Lung (tissue), 12 donors: ENCODE results near the gene TMEM106C. TPM values are rescaled to one million over a fixed set of nuclear protein-coding genes. Genes with fewer than 3 reads are reported as not detected.

Experiments used
- ATAC-seq: fragments of 200-7000 bp; cut with Tn5 transposase; one replicate; pipeline ENCODE4 v1.9.1; 2020; ENCODE audit warnings: moderate number of reproducible peaks; ENCODE audit not compliant: insufficient read depth, low FRiP score
- DNase-seq, 3 donors: peaks; one replicate each; pipeline ENCODE4 v3.0.0-alpha.2; 2013 to 2017
- H3K27ac ChIP-seq, 2 donors: one replicate each; pipeline ENCODE4 v1.5.1; 2013; ENCODE audit warnings: mild to moderate bottlenecking in 2 of 2, moderate library complexity in 2 of 2, control low read depth in 1 of 2, inconsistent platforms in 1 of 2, low read depth in 1 of 2, low read length in 1 of 2
- H3K27me3 ChIP-seq, 3 donors: one replicate each; pipeline ENCODE4 v1.5.1; 2013; ENCODE audit warnings: low read length in 2 of 3; ENCODE audit not compliant: control insufficient read depth in 3 of 3, insufficient read depth in 3 of 3
- H3K36me3 ChIP-seq, 4 donors: one replicate each; pipeline ENCODE4 v1.5.1; 2013; ENCODE audit warnings: low read length in 4 of 4, mild to moderate bottlenecking in 1 of 4, moderate library complexity in 1 of 4; ENCODE audit not compliant: control insufficient read depth in 4 of 4, insufficient read depth in 4 of 4
- H3K4me1 ChIP-seq, 5 donors: one replicate each; pipeline ENCODE4 v1.5.1; 2013; ENCODE audit warnings: low read length in 5 of 5, mild to moderate bottlenecking in 2 of 5, moderate library complexity in 1 of 5; ENCODE audit not compliant: control insufficient read depth in 5 of 5, insufficient read depth in 5 of 5
- H3K4me3 ChIP-seq: one replicate; pipeline ENCODE4 v1.5.1; 2013; ENCODE audit warnings: mild to moderate bottlenecking, control low read depth, moderate library complexity
- H3K9ac ChIP-seq, 2 donors: one replicate each; pipeline ENCODE4 v1.5.1; 2013; ENCODE audit warnings: low read length in 2 of 2, control low read depth in 1 of 2; ENCODE audit not compliant: insufficient read depth in 1 of 2
- H3K9me3 ChIP-seq, 4 donors: one replicate each; pipeline ENCODE4 v1.5.1; 2013; ENCODE audit warnings: low read length in 3 of 4, mild to moderate bottlenecking in 1 of 4, moderate library complexity in 1 of 4; ENCODE audit not compliant: control insufficient read depth in 4 of 4, insufficient read depth in 3 of 4
- WGBS, 2 donors: extraction: QIAGEN DNeasy Blood & Tissue Kit; methylation state at CpG; one replicate each; pipeline ENCODE4 v1.1.7; 2013; 5-methylcytosine and 5-hydroxymethylcytosine counted together
- polyA plus RNA-seq, 2 donors: library from polyadenylated mRNA; stranded (reverse); fragments of 200-250 nt; gene quantifications; one replicate each; pipeline ENCODE4 v1.2.1, GENCODE V29; 2013
- total RNA-seq, 2 donors: library from RNA; depleted of rRNA in 1 of 2; stranded (reverse); fragments of >200 nt in 1 of 2; gene quantifications; one replicate each; pipeline ENCODE4 v1.2.1, GENCODE V29; 2014 to 2021
- TF ChIP-seq, protein P1 (sequence below): IDR thresholded peaks from 2 replicates; pipeline ENCODE4 v1.5.1; 2012; ENCODE audit warnings: mild to moderate bottlenecking; ENCODE audit errors: control extremely low read depth, extremely low read depth
- donor health status: control.
- donor health status: control.
- donor health status: Bipolar disorder and iron deficiency.
- donor health status: healthy.
- donor health status: DM: yes; HTN: yes; CAD: no.

TMEM106C gene
- total and polyA plus RNA-seq, 4 donors = 29.3 to 53.0 (median 34.1) TPM

DNA sequence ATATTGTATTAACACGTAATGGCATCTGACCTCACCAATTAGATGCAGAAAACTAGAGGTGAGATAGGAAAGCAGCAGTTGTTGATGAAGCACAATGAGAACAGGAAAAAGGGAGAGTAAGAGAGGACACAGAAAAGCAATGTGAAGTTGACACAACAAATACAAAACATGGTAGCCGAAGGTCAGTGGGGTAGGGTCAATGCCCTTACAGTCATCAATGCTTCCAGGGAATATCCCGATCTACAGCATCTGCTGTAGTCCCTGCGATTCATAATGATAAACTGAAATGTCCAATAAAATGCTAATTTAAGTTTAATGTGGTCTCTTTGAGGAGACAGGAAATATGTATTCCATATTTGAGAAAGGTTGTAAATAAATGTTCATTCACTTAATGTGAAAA, 43.8 kb downstream of the TMEM106C start:
- TF ChIP-seq, protein P1, sequence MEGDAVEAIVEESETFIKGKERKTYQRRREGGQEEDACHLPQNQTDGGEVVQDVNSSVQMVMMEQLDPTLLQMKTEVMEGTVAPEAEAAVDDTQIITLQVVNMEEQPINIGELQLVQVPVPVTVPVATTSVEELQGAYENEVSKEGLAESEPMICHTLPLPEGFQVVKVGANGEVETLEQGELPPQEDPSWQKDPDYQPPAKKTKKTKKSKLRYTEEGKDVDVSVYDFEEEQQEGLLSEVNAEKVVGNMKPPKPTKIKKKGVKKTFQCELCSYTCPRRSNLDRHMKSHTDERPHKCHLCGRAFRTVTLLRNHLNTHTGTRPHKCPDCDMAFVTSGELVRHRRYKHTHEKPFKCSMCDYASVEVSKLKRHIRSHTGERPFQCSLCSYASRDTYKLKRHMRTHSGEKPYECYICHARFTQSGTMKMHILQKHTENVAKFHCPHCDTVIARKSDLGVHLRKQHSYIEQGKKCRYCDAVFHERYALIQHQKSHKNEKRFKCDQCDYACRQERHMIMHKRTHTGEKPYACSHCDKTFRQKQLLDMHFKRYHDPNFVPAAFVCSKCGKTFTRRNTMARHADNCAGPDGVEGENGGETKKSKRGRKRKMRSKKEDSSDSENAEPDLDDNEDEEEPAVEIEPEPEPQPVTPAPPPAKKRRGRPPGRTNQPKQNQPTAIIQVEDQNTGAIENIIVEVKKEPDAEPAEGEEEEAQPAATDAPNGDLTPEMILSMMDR = no peak
- 92 to 96% methylated on average over 4 of the region's 4 CpGs for WGBS, 2 donors

DNA sequence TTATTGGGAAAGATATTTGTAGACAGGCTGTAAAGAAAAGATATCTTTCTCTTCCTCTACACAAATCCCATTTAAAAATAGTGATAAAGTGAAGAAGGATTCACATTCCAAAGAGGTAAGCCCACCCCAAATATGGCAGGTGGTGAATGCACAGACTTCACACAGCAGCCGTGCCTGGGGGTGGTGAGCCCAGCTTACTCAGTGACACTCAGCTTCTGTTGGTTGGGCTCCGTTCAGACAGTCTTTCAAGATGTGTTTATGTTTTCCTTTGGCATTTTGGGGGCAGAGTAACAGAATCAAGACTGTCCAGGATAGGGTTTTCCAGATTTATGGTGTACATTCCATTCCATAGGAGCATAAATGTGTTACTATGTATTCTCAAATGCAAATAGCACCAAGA, 45.0 kb downstream of the TMEM106C start:
- ATAC-seq (no peak), DNase-seq (no peak)
- H3K9ac ChIP-seq = no peak overlapping the region
- H3K9me3 ChIP-seq = no peaks in the 10 kb centered on the region
- no peaks in the 10 kb centered on the region for H3K36me3 ChIP-seq
- H3K27me3 ChIP-seq = peaks cover 0 to 65% (median 36%) of the 10 kb centered on the region in 3 donors
- H3K27ac ChIP-seq = no peak overlapping the region
- no peak overlapping the region for H3K4me3 ChIP-seq
- WGBS, 2 donors = 53 to 77% methylated on average over 2 of the region's 2 CpGs
- H3K4me1 ChIP-seq = peaks cover 0 to 24% (median 10%) of the 10 kb centered on the region in 5 donors
- TF ChIP-seq, protein P1 = no peak

More for the DNA sequence above, 43.8 kb downstream of the TMEM106C start:
- ATAC-seq = no peak
- no peak overlapping the region for H3K27ac ChIP-seq
- no peak overlapping the region for H3K9ac ChIP-seq
- peaks cover 0 to 72% (median 46%) of the 10 kb centered on the region in 3 donors for H3K27me3 ChIP-seq
- H3K4me1 ChIP-seq = peaks cover 0 to 36% (median 10%) of the 10 kb centered on the region in 5 donors
- H3K4me3 ChIP-seq = no peak overlapping the region
- no peaks in the 10 kb centered on the region for H3K36me3 ChIP-seq
- no peaks in the 10 kb centered on the region for H3K9me3 ChIP-seq
- no peak for DNase-seq

DNA sequence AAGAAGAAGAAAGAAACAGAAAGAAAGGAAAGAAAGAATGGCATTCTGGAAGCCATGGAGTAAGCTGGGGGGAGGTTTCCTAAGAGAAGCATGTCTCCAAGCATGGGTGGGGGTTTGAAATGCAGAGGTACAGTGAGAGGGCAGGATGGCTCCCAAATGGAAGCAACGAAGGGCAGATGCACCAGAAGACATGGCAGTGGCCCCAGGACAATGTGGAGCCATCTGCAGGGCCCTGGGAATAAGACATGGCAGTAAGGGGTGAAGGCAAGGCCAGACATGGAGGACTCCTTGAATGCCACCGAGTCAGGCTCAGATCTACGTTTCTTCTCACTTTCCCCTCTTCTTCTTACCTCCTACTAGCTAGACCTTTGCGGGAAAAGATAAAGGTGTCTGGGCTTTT, 45.6 kb downstream of the TMEM106C start:
- no peak for DNase-seq
- no peaks in the 10 kb centered on the region for H3K36me3 ChIP-seq
- WGBS, 2 donors = 80 to 85% methylated on average over 4 of the region's 4 CpGs
- no peak overlapping the region for H3K27ac ChIP-seq
- H3K27me3 ChIP-seq = peaks cover 0 to 60% (median 31%) of the 10 kb centered on the region in 3 donors
- no peaks in the 10 kb centered on the region for H3K9me3 ChIP-seq
- peaks cover 0 to 18% (median 10%) of the 10 kb centered on the region in 5 donors for H3K4me1 ChIP-seq
- no peak overlapping the region for H3K9ac ChIP-seq
- no peak overlapping the region for H3K4me3 ChIP-seq
- no peak for ATAC-seq
- TF ChIP-seq, protein P1 = no peak

DNA sequence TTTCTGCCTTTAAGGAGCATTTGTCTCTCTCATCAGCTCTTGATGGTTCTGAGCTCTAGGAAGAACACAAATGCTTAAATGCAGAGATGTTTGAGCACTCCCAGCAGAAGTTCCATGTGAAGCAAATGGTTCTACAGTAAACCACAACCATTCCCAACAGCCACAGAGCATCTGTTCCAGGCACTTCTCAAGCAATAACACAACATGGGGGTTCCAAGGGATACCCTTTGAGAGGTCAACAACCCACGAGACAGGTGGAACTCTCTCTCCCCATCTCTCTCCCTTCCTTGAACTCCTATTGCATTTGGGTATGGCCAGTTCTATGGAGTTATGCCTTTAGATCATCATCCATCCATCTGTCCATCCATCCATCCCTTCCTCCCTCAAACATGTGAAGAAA, 46.1 kb downstream of the TMEM106C start:
- Histone ChIP-seq H3K9ac (no peak overlapping the region), H3K27me3 (peaks cover 0 to 58% (median 34%) of the 10 kb centered on the region in 3 donors), H3K9me3 (no peaks in the 10 kb centered on the region), H3K36me3 (no peaks in the 10 kb centered on the region), H3K27ac (no peak overlapping the region), H3K4me1 (peaks cover 0 to 13% (median 8%) of the 10 kb centered on the region in 5 donors), H3K4me3 (no peak overlapping the region)
- ATAC-seq (no peak), DNase-seq (no peak)
- TF ChIP-seq, protein P1 = no peak
- 41 to 81% methylated on average over 1 of the region's 1 CpG for WGBS, 2 donors
